ENCODE data around the gene NGLY1. TPM values are rescaled to one million over a fixed set of nuclear protein-coding genes. Genes with fewer than 3 reads are reported as not detected.

NGLY1 gene
- total and polyA plus RNA-seq, 9 of the 15 experiments (the other 6 are each of a cell fraction or from before 2014, with no cell fraction given), result 52.2 to 124 (median 87.6) TPM

- POLR2A ChIA-PET, result interaction anchor here (0.7 kb wide), 1 partner anchor 37 kb away, joined by 3 read pairs; no protein-coding TSS in a partner anchor
- no peak overlapping the region for H3K4me2 ChIP-seq (ENCODE audit: insufficient read depth, low read length)
- no peak overlapping the region for H3K9ac ChIP-seq (ENCODE audit: insufficient read depth in 1 of 2, low read depth in 2 of 2, low read length in 2 of 2)
- intact Hi-C loops (cut with micrococcal nuclease), result no loop called here
- FAIRE-seq (no peak), ATAC-seq (no peak), DNase-seq (ENCODE audit: extremely low read depth in 1 of 4, low spot score in 3 of 4) (no peak)
- H3K36me3 ChIP-seq (ENCODE audit: control insufficient read depth, insufficient read depth, low read length), result no peaks in the 10 kb centered on the region
- no peak overlapping the region for H3K27ac ChIP-seq (ENCODE audit: extremely low read depth, low read depth, low read length)
- no peaks in the 10 kb centered on the region; a peak in 1 of 5 replicates for H3K27me3 ChIP-seq (ENCODE audit: control insufficient read depth in 2 of 2, insufficient read depth in 2 of 2, low read length in 2 of 2)
- H3K4me1 ChIP-seq (replicated peaks in 1 of 2; ENCODE audit: control insufficient read depth in 2 of 2, insufficient read depth in 2 of 2, low read length in 2 of 2), result no peaks in the 10 kb centered on the region
- H3K9me1 ChIP-seq (ENCODE audit: control insufficient read depth, insufficient read depth, low read length), result no peaks in the 10 kb centered on the region
- H2AFZ ChIP-seq (ENCODE audit: low read depth, low read length), result no peak overlapping the region
- 0% methylated on average over 1 of the region's 1 CpG for WGBS (ENCODE audit: insufficient coverage, low coverage, missing lambda C conversion rate)
- no peaks in the 10 kb centered on the region for H3K79me2 ChIP-seq (ENCODE audit: control insufficient read depth, insufficient read depth, low read length)
- TF ChIP-seq ARHGAP35 (IDR thresholded peaks at IDR 0.05; ENCODE audit: partially characterized antibody) (no peak), ZNF277 (CRISPR knock-in tag; IDR thresholded peaks at IDR 0.05; ENCODE audit: borderline replicate concordance) (no peak), MEF2A (IDR thresholded peaks at IDR 0.05; ENCODE audit: control insufficient read depth, low read depth, low read length) (no peak), NR2F6 (CRISPR knock-in tag; IDR thresholded peaks at IDR 0.05) (no peak), HCFC1 (IDR thresholded peaks at IDR 0.05; ENCODE audit: low read depth, low read length) (no peak)
- no peak overlapping the region for H3K4me3 ChIP-seq
- H4K20me1 ChIP-seq (replicated peaks; ENCODE audit: control insufficient read depth, insufficient read depth, low read length), result no peaks in the 10 kb centered on the region
- no peaks in the 10 kb centered on the region for H3K9me3 ChIP-seq (replicated peaks; ENCODE audit: control insufficient read depth, insufficient read depth, low read depth, low read length)
- no TSS peak for BruUV-seq (replicated peaks)
- in situ Hi-C loops (cut with MboI), result no loop called here
- CTCF ChIA-PET (ENCODE audit: low intra/inter-chr PET ratio), result no interaction called here
Observed at GRCh38 chr3:25817638-25818037, 34.4 kb upstream of the NGLY1 start.

GRCh38 chr3:25817107-25817506 is 33.9 kb upstream of the NGLY1 start:
- H3K27ac ChIP-seq (ENCODE audit: extremely low read depth, low read depth, low read length), result no peak overlapping the region
- intact Hi-C loops (cut with micrococcal nuclease) (no loop called here), in situ Hi-C loops (cut with MboI) (no loop called here)
- H3K9me3 ChIP-seq (replicated peaks; ENCODE audit: control insufficient read depth, insufficient read depth, low read depth, low read length), result no peaks in the 10 kb centered on the region
- H3K79me2 ChIP-seq (ENCODE audit: control insufficient read depth, insufficient read depth, low read length), result no peaks in the 10 kb centered on the region
- no peak overlapping the region for H2AFZ ChIP-seq (ENCODE audit: low read depth, low read length)
- H4K20me1 ChIP-seq (replicated peaks; ENCODE audit: control insufficient read depth, insufficient read depth, low read length), result no peaks in the 10 kb centered on the region
- ATAC-seq, result no peak
- BruUV-seq (replicated peaks), result no TSS peak
- TF ChIP-seq KLF1 (tag; IDR thresholded peaks at IDR 0.05) (no peak), HNRNPK (IDR thresholded peaks at IDR 0.05; ENCODE audit: low read depth, low read length, poor library complexity, severe bottlenecking) (no peak), MAFF (IDR thresholded peaks at IDR 0.05; ENCODE audit: low read length) (no peak), ZNF175 (CRISPR knock-in tag; IDR thresholded peaks at IDR 0.05; ENCODE audit: low read depth) (no peak)
- no peaks in the 10 kb centered on the region for H3K4me1 ChIP-seq (replicated peaks in 1 of 2; ENCODE audit: control insufficient read depth in 2 of 2, insufficient read depth in 2 of 2, low read length in 2 of 2)
- H3K9ac ChIP-seq (ENCODE audit: insufficient read depth in 1 of 2, low read depth in 2 of 2, low read length in 2 of 2), result no peak overlapping the region
- FAIRE-seq, result no peak
- H3K4me3 ChIP-seq, result no peak overlapping the region
- 0% methylated on average over 1 of the region's 1 CpG for WGBS (ENCODE audit: insufficient coverage, low coverage, missing lambda C conversion rate)
- no peak overlapping the region for H3K4me2 ChIP-seq (ENCODE audit: insufficient read depth, low read length)
- ChIA-PET POLR2A (interaction anchor here (0.7 kb wide), 1 partner anchor 37 kb away, joined by 3 read pairs; no protein-coding TSS in a partner anchor), CTCF (ENCODE audit: low intra/inter-chr PET ratio) (no interaction called here)
- H3K27me3 ChIP-seq (ENCODE audit: control insufficient read depth in 2 of 2, insufficient read depth in 2 of 2, low read length in 2 of 2), result no peaks in the 10 kb centered on the region; a peak in 1 of 5 replicates
- H3K9me1 ChIP-seq (ENCODE audit: control insufficient read depth, insufficient read depth, low read length), result no peaks in the 10 kb centered on the region
- no peaks in the 10 kb centered on the region for H3K36me3 ChIP-seq (ENCODE audit: control insufficient read depth, insufficient read depth, low read length)
- DNase-seq (ENCODE audit: extremely low read depth in 1 of 4, low spot score in 3 of 4), result no peak
